Caco-2 (cell line): ENCODE data around the gene PTPRN2. TPM values are rescaled to one million over a fixed set of nuclear protein-coding genes. Genes with fewer than 3 reads are reported as not detected.

ENCODE experiments used
- BruUV-seq: library from RNA; stranded (reverse); fragments of 400-500 nt; replicated peaks from 2 replicates; lab custom pipeline; 2021; lab: Mats Ljungman, UMichigan
- CTCF ChIA-PET: fragments of 300-600 bp; sonication (Branson Sonifier 250); formaldehyde crosslinking; loops from one replicate; lab custom pipeline; 2022; ENCODE audit warnings: antibody characterized with exemption; lab: Charles Lee
- POLR2A ChIA-PET: fragments of 300-600 bp; sonication (Branson Sonifier 250); formaldehyde crosslinking; loops from one replicate; lab custom pipeline; 2022; ENCODE audit warnings: antibody characterized with exemption; lab: Charles Lee
- DNase-seq, 2 experiments: peaks; one replicate each; pipeline versions ENCODE4 v3.0.0 to v3.0.0-alpha.2; 2020 to 2022
- H3K27me3 ChIP-seq: replicated peaks from 2 replicates; pipeline ENCODE4 v1.6.0; 2011; ENCODE audit warnings: low read length; ENCODE audit not compliant: control insufficient read depth, insufficient read depth
- H3K36me3 ChIP-seq: 2 replicates; pipeline ENCODE4 v1.5.1; 2011; ENCODE audit warnings: low read length; ENCODE audit not compliant: control insufficient read depth, insufficient read depth
- H3K4me1 ChIP-seq: fragments of 250-450 bp; sonication (Bioruptor Pico); 2 replicates; pipeline ENCODE4 v1.5.1; 2020; ENCODE audit warnings: mild to moderate bottlenecking
- H3K4me3 ChIP-seq: 2 replicates; pipeline ENCODE4 v1.5.1; 2011; ENCODE audit warnings: low read depth, mild to moderate bottlenecking, control low read depth, low read length
- H3K9me3 ChIP-seq: fragments of 250-450 bp; sonication (Bioruptor Pico); 2 replicates; pipeline ENCODE4 v1.5.1; 2020; ENCODE audit warnings: mild to moderate bottlenecking, moderate library complexity
- H3K27ac Mint-ChIP-seq: one replicate; pipeline ENCODE4 v1.8.0; 2022; ENCODE audit warnings: mixed read lengths; ENCODE audit not compliant: unreplicated experiment
- H3K27me3 Mint-ChIP-seq: one replicate; pipeline ENCODE4 v1.8.0; 2022; ENCODE audit warnings: mixed read lengths; ENCODE audit not compliant: insufficient read depth, unreplicated experiment
- H3K36me3 Mint-ChIP-seq: one replicate; pipeline ENCODE4 v1.8.0; 2022; ENCODE audit warnings: mild to moderate bottlenecking, mixed read lengths; ENCODE audit not compliant: insufficient read depth, unreplicated experiment
- H3K4me1 Mint-ChIP-seq: one replicate; pipeline ENCODE4 v1.8.0; 2022; ENCODE audit warnings: low read depth, mixed read lengths; ENCODE audit not compliant: unreplicated experiment
- H3K4me3 Mint-ChIP-seq: one replicate; pipeline ENCODE4 v1.8.0; 2022; ENCODE audit warnings: mild to moderate bottlenecking, moderate library complexity, mixed read lengths; ENCODE audit not compliant: unreplicated experiment
- H3K9me3 Mint-ChIP-seq: one replicate; pipeline ENCODE4 v1.8.0; 2022; ENCODE audit warnings: mixed read lengths; ENCODE audit not compliant: unreplicated experiment
- intact Hi-C: fragments of 100-400 bp; cut with micrococcal nuclease; formaldehyde crosslinking; loops from one replicate; pipeline ENCODE4 v1.10.0; 2022; ENCODE audit not compliant: unreplicated experiment
- total RNA-seq: library from RNA; stranded (reverse); gene quantifications from 2 replicates; pipeline ENCODE4 v1.2.3, GENCODE V29; 2022
- TF ChIP-seq, protein P1 (sequence below), 2 experiments: fragments of 200-600 bp in 1 of 2; IDR thresholded peaks; 1 replicate in 1 of 2; 2 replicates in 1 of 2; pipeline versions ENCODE4 v1.5.1 to v1.8.0; 2011 to 2022; ENCODE audit warnings: antibody characterized with exemption in 1 of 2, control low read depth in 1 of 2, inconsistent platforms in 1 of 2, low read depth in 1 of 2, low read length in 1 of 2, mild to moderate bottlenecking in 1 of 2, moderate library complexity in 1 of 2; ENCODE audit not compliant: insufficient read depth in 1 of 2, severe bottlenecking in 1 of 2, unreplicated experiment in 1 of 2

The PTPRN2 gene
- total RNA-seq, 1 experiment from 2014 or later = 1.4 TPM

DNA sequence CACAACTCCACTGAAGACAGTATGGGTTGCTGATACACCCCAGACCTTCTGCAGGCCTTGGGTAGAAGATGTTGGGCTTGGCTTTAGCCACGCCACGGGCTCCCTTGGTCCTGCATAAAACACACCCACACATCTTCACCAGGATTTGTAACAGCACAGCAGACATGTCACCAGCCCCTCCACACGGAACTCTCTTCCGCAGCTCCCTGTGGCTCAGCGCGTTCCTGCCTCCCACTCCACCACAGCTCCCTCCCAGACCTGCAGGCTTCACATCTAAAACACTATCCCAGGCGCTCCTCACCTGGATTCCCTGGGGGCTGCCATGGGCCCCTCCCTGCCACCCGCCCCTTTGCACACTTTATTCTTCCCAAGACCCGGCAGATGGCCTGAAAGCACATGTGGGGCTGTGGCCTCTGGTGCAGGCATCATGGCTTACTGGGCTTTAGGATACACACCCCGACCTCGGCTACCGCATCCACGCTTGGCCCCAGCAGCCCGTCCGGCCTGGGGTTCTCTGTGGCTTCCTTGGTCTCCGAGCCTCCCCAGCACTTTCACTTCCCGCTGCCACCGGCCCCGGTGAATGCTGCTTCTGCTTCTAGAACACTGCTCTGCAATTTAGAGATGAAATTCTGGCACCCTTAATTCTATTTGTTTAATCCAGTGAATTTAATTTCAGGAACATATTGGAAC, 818.0 kb downstream of the PTPRN2 start:
- Histone ChIP-seq H3K4me3 (no peak overlapping the region), H3K27me3 (no peaks in the 10 kb centered on the region), H3K36me3 (no peaks in the 10 kb centered on the region), H3K9me3 (peaks cover 10% of the 10 kb centered on the region), H3K4me1 (no peaks in the 10 kb centered on the region)
- no peak for DNase-seq
- intact Hi-C loops = no loop called here
- Mint-ChIP-seq H3K27me3 (no peaks in the 10 kb centered on the region), H3K9me3 (peaks cover 36% of the 10 kb centered on the region), H3K27ac (no peak overlapping the region), H3K4me1 (no peaks in the 10 kb centered on the region), H3K36me3 (no peaks in the 10 kb centered on the region), H3K4me3 (no peak overlapping the region)
- TF ChIP-seq, protein P1, sequence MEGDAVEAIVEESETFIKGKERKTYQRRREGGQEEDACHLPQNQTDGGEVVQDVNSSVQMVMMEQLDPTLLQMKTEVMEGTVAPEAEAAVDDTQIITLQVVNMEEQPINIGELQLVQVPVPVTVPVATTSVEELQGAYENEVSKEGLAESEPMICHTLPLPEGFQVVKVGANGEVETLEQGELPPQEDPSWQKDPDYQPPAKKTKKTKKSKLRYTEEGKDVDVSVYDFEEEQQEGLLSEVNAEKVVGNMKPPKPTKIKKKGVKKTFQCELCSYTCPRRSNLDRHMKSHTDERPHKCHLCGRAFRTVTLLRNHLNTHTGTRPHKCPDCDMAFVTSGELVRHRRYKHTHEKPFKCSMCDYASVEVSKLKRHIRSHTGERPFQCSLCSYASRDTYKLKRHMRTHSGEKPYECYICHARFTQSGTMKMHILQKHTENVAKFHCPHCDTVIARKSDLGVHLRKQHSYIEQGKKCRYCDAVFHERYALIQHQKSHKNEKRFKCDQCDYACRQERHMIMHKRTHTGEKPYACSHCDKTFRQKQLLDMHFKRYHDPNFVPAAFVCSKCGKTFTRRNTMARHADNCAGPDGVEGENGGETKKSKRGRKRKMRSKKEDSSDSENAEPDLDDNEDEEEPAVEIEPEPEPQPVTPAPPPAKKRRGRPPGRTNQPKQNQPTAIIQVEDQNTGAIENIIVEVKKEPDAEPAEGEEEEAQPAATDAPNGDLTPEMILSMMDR (IDR thresholded peaks at IDR 0.05; ENCODE audit: insufficient read depth in 1 of 2, low read depth in 1 of 2, low read length in 1 of 2, severe bottlenecking in 1 of 2, unreplicated experiment in 1 of 2) = no peak
- POLR2A ChIA-PET = no interaction called here
- CTCF ChIA-PET = no interaction called here
- no TSS peak for BruUV-seq

DNA sequence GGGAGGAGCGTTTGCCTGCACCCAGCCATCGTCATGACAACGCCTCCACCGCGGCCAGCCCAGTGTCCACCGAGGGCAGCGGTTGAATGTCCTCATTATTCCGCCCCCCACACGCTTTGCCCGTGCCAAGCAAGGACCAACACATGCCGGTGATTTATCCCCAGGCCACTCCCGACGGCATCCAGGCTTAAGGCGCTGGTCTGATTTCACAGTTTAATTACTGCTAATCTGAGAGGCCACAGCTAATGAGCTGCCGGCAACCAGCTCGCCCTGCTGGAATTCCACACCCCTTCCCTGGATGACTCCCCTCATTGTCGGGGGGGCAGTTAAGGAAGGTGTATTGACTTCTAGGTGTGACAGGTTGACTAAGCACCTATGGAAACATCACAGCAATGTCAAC, 818.5 kb downstream of the PTPRN2 start:
- CTCF ChIA-PET = no interaction called here
- POLR2A ChIA-PET = no interaction called here
- H3K4me1 Mint-ChIP-seq = no peaks in the 10 kb centered on the region
- H3K4me1 ChIP-seq = no peaks in the 10 kb centered on the region
- no peaks in the 10 kb centered on the region for H3K36me3 Mint-ChIP-seq
- no TSS peak for BruUV-seq
- TF ChIP-seq, protein P1 (IDR thresholded peaks at IDR 0.05; ENCODE audit: insufficient read depth in 1 of 2, low read depth in 1 of 2, low read length in 1 of 2, severe bottlenecking in 1 of 2, unreplicated experiment in 1 of 2) = no peak
- no peak for DNase-seq
- H3K27me3 Mint-ChIP-seq = no peaks in the 10 kb centered on the region
- H3K9me3 Mint-ChIP-seq = peaks cover 42% of the 10 kb centered on the region
- peaks cover 10% of the 10 kb centered on the region for H3K9me3 ChIP-seq
- H3K4me3 Mint-ChIP-seq = no peak overlapping the region
- H3K4me3 ChIP-seq = no peak overlapping the region
- no peaks in the 10 kb centered on the region for H3K27me3 ChIP-seq
- no peak overlapping the region for H3K27ac Mint-ChIP-seq
- no peaks in the 10 kb centered on the region for H3K36me3 ChIP-seq
- intact Hi-C loops = no loop called here

DNA sequence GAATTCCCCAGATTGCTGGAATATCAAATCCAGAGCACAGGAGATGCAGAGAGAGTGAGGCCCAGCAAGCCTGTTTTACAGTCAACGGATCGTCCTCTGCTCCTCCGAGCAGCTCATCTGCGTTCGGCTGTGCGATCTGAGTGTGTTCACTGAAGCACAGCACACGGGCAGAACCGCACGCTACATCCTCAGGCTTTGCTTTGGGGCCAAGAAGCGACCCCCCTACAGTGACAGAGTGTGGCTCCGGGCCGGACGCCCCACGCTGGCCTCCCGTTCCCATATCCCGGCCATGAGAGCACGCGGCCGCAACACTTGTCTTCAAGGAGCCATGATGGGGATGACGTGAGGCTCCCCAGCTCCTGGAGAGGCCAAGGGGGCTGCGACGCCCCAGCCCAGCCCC, 819.4 kb downstream of the PTPRN2 start:
- Histone ChIP-seq H3K9me3 (peaks cover 10% of the 10 kb centered on the region), H3K36me3 (no peaks in the 10 kb centered on the region), H3K4me3 (no peak overlapping the region), H3K4me1 (no peaks in the 10 kb centered on the region), H3K27me3 (no peaks in the 10 kb centered on the region)
- H3K27me3 Mint-ChIP-seq = no peaks in the 10 kb centered on the region
- intact Hi-C loops = no loop called here
- ChIA-PET CTCF (no interaction called here), POLR2A (no interaction called here)
- H3K4me1 Mint-ChIP-seq = no peaks in the 10 kb centered on the region
- peaks cover 44% of the 10 kb centered on the region for H3K9me3 Mint-ChIP-seq
- no peak overlapping the region for H3K4me3 Mint-ChIP-seq
- no peak overlapping the region for H3K27ac Mint-ChIP-seq
- no peak for DNase-seq
- no peaks in the 10 kb centered on the region for H3K36me3 Mint-ChIP-seq
- TF ChIP-seq, protein P1 (IDR thresholded peaks at IDR 0.05; ENCODE audit: insufficient read depth in 1 of 2, low read depth in 1 of 2, low read length in 1 of 2, severe bottlenecking in 1 of 2, unreplicated experiment in 1 of 2) = no peak
- BruUV-seq = no TSS peak
